Measurements from ENCODE around the gene TFF2.

TFF2 gene

DNA sequence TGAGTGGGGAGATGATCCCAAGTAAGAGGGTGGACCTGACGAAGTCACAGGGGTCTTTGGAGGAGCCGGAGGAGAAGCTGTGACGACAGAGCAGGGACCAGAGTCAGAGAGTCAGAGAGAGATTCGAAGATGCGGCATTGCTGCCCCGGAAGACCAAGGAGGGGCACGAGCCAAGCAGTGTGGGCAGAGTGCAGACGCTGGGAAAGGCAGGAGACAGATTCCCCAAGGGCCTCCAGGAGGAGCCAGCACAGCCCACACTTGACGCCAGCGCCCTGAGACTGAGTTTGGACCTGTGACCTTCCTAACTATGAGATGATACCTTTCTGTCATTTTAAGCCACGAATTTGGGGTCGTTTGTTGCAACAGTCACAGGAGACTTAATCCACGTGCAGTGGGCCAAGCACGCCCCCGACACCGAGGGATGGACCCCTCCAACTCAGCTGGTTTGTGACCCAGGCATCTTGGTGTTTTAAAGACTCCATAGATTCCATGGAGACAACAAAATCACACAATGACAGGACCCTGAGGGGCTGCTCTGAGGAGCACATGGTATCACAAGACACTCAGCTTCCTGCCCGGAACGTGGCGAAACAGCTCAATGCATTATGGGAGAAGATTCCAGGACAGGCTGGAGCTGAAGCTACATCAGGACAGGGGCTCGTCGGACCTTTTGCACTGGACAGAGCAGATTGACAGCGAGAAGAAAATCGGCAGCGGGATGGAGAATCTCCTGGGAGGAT is 26.6 kb upstream of the TFF2 start:
- H3K4me3 ChIP-seq (ENCODE audit: low read length) = no peak overlapping the region
- TF ChIP-seq ZNF274 (IDR thresholded peaks at IDR 0.05; ENCODE audit: low read depth, low read length) = no peak

DNA sequence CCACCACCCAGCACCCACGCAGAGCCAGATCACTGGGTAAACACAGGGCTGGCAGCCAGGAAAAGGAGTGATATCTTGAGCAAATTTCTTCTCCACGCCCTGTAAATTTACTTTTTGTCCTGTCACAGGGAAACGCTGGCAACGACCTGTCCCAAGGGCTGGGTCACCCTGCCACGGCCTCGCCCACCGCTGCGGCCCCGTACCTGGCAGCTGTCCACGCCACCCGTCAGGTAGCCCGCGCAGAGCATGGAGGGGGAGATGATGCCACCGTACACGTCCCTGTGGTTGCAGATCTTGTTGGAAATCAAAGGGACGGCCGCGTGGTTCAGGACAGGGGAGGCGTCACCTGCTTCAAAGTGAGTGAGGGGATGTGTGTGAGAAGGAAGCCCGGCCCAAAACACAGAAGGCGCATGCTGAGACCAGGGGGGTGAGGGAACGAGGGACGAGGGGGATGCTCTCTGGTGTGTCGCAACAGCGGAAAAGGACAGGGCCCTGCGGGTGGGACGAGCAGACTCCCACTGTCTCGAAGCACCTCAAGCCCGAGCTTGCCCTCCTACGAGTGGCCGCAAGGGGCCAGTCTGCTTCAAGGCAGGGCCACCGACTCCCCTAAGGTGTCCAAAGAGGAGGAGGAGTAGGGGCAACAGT is 25.7 kb upstream of the TFF2 start:
- TF ChIP-seq ZNF274 (IDR thresholded peaks at IDR 0.05; ENCODE audit: low read depth, low read length) = no peak
- no peak overlapping the region for H3K4me3 ChIP-seq (ENCODE audit: low read length)

DNA sequence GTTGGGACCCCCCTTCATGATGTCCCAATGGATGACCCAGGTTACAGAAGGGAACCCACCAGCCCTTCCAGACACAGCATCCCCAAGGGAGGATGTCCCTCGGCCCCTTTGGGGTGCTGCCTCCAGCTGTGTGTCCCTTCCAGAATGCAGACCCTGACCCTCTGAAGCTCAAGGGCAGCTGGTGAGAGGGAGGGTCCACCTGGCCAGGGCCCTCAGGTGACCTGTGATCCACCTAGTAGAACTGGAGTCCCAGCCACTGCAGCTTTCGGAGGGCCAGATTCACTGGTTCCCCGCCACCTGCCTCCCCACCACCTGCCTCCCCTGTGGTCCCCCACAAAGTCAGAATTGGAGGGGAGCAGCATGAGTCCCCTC is 25.2 kb upstream of the TFF2 start:
- H3K4me3 ChIP-seq (ENCODE audit: low read length) = no peak overlapping the region
- TF ChIP-seq ZNF274 (IDR thresholded peaks at IDR 0.05; ENCODE audit: low read depth, low read length) = no peak

DNA sequence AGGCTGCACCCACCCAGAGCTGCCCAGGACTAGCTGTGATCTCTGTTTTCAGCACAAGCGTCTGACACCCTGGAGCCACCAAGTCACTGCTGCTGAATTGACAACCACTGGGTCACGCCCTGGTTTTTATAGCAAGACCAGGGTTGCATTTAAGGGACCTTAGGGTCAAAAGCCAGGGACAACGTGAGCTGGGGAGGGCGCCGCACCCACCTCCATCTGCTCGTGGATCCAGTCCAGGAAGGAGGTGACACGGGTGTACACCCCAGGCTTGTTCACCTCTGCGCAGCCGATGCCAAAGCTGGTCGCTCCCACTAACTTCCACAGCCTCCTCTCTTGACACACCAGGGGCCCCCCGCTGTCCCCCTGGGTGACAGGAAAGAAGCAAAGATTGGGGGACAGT is 24.7 kb upstream of the TFF2 start:
- TF ChIP-seq ZNF274 (IDR thresholded peaks at IDR 0.05; ENCODE audit: low read depth, low read length) = no peak
- H3K4me3 ChIP-seq (ENCODE audit: low read length) = no peak overlapping the region

DNA sequence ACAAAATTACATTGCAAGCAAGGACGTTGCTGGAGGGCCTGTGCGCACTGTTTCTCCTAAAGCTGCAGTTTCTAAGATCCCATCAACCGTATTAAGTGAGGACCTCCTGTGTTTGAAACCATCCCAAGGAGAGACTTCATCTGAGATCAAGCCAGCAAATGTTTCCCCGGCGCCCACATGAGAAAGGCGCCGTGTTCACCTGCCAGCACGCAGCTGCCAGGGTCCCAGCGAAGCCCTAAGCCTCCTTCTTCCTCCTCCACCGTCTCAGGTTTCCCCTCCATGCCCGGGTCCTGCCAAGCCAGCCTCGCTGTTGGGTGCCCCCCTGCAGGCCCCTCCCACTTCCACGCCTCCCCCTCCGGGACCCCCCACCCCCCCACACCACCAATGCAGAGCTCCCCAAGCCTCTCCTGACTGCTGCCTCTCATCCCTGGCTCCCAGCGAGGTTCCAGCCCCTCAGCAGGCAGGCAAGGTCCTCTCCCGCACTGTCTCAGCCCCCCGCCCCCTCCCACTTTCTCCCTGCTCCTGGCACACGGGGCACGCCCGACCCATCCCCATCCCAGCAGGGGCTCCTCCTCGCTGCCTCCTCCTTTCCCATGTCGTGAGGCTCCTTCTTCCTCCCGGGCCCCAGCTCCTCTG is 24.2 kb upstream of the TFF2 start:
- H3K4me3 ChIP-seq (ENCODE audit: low read length) = no peak overlapping the region
- TF ChIP-seq ZNF274 (IDR thresholded peaks at IDR 0.05; ENCODE audit: low read depth, low read length) = no peak

DNA sequence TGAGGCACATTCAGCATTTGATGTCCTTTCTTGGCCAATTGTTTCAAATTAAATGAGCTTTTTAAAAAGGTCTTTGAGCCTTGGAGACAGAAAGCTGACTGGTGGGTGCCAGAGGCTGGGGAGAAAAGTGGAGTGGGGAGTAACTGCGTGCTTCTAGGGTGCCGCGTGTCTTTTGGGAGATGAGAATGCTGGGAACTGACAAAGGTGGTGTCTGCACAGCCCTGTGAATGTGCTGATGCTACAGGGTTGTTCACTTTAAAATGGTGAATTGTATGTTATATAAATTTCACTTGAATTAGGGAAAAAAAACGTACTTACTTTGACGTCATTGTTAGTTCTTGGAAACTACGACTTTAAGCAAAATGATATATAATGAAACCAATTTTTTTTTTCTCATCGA is 23.7 kb upstream of the TFF2 start:
- H3K4me3 ChIP-seq (ENCODE audit: low read length) = no peak overlapping the region

DNA sequence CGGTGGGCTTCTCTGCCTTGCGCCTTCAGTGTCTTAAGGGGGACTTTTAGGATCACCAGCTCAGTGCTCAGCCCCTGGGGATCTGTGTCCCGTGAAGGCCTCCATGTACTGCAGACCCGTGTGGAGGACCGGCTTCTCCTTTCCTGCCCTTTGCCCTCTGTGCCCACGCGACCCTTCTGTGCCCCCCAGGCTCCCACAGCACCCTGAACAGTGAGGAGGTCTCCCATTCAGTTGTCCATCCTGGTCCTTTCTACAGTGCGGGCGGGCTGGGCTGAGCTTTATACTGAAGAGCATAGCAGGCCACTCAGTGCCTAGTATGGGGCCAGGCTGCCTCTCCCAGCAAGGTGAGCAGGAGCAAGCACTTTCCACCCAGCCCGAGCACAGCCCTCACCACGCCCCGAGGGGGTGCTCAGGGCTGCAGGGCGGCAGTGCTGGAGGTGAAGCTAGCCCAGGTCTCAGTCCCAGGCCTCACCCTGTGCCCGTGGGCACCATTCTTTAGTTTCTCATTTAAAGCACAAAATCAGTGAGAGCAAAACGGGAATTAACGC is 23.2 kb upstream of the TFF2 start:
- TF ChIP-seq ZNF274 (IDR thresholded peaks at IDR 0.05; ENCODE audit: low read depth, low read length) = no peak
- no peak overlapping the region for H3K4me3 ChIP-seq (ENCODE audit: low read length)

More for the DNA sequence above, 23.7 kb upstream of the TFF2 start:
- no peak for TF ChIP-seq ZNF274 (IDR thresholded peaks at IDR 0.05; ENCODE audit: low read depth, low read length)

DNA sequence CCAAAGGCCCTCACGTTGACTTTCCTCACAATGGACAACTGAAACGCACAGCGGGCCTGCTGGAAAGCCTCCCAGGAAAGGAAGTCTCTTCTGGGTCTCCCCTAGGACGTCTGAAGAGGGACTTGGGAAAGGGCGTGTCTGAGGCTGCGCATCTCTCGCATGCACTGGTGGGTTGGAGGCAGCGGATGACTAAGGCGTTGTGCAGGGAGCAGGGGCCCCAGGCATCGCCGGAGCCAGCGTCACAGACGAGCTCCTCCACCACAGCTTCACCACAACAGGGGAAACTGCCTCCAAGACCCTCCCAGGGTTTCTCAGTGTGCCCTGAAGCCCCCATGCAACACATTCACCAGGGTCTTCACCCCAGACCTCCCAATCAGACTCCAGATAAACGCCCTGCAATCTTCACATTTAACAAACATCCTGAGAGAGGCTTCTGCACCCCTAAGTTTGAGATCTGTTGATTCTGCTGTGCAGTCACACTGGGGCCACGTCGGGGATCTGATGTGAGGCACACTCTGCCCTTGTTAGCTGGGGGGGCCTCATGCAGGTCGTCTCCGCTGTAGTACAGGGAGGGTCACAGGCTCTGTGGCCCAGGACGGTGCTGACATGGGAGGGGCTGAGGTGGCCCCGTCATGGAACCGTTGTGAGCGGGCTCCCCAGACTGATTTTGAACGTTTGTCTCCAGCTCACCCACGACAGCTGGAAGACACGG is 22.6 kb upstream of the TFF2 start:
- TF ChIP-seq ZNF274 (IDR thresholded peaks at IDR 0.05; ENCODE audit: low read depth, low read length) = no peak
- no peak overlapping the region for H3K4me3 ChIP-seq (ENCODE audit: low read length)

DNA sequence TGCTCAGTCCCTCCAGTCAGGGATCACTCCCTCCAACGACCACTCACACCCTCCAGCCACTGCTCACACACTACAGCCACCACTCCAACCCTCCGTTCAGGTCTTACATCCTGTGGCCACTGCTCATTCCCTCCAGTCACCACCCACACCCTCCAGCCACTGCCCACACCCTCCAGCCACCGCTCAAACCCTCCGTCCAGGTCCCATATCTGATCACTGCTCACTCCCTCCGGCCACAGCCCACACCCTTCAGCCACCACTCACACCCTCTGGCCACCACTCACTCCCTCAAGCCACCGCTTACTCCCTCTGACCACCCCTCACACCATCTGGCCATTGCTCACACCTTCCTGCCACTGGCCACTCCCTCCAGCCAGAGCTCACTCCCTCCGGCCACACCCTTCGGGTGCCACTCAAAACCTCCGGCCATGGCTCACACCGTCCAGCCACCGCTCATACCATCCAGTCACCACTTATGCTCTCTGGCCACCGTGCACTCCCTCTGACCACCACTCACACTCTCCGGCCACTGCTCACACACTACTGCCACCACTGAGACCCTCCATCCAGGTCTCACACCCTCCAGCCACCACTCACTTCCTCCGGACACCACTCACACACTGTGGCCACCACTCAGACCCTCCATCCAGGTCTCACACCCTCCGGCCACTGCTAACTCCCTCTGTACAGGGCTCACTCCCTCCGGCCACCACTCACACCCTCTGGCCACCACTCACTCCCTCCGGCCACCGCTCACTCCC is 20.3 kb upstream of the TFF2 start:
- no peak overlapping the region for H3K4me3 ChIP-seq (ENCODE audit: low read length)
- TF ChIP-seq ZNF274 (IDR thresholded peaks at IDR 0.05; ENCODE audit: low read depth, low read length) = no peak

DNA sequence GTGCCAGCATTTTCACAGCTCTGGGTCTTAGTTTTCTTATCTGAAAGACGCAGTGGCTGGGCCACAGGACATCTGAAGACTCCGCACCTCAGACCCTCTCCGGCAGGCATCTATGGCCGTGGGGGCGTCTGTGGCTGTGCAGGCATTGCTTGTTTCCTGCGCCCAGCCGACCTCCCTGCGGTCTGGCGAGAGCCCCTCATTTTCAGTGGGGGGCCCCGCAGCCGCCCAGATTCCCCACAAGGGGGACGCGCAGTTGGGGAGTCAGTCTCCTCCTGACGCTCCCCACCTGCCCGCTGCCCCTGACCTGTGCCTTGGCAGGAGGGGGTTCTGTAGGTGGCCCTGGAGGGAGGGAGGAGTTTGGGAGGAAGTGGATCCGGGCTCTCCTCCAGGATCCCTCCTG is 19.0 kb upstream of the TFF2 start:
- no peak for TF ChIP-seq ZNF274 (IDR thresholded peaks at IDR 0.05; ENCODE audit: low read depth, low read length)
- no peak overlapping the region for H3K4me3 ChIP-seq (ENCODE audit: low read length)

DNA sequence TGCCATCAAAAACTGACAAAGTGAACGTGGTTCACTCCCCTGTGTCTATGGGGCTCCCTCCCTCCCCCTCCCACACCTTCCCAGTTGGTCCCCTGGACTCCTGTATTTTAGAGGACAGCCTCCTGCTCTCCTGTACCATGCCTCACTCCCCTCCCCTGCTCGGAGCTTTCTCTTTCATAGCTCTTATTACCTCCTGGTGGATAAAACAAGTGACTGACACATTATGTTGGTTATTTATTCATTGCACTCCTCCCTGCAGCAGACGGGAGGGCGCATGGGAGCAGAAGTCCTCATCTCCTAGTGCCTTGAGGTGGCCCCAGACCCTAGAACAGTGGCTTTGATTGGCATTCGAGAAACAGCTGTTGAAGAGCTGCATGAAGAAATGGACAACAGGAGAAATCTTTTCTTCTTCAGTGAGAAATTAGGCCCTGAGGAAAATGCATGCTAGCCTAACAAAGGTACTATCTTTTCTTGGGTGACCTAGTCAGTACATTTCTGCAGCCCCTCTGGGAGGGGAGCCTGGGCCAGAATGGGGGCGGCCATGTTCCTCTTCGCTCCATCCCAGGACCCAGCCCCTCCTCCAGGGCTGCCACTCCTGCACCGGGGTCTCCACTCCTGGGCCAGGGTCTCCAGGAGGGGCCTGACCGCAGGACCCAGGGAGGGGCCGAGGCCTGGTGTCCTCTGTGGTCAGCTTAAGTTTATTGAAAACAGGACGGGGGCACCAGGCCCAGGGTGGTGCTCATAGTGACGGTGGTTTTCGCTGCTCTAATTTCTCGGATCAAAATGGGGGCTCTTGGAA is 16.8 kb upstream of the TFF2 start:
- no peak for TF ChIP-seq ZNF274 (IDR thresholded peaks at IDR 0.05; ENCODE audit: low read depth, low read length)
- H3K4me3 ChIP-seq (ENCODE audit: low read length) = no peak overlapping the region

DNA sequence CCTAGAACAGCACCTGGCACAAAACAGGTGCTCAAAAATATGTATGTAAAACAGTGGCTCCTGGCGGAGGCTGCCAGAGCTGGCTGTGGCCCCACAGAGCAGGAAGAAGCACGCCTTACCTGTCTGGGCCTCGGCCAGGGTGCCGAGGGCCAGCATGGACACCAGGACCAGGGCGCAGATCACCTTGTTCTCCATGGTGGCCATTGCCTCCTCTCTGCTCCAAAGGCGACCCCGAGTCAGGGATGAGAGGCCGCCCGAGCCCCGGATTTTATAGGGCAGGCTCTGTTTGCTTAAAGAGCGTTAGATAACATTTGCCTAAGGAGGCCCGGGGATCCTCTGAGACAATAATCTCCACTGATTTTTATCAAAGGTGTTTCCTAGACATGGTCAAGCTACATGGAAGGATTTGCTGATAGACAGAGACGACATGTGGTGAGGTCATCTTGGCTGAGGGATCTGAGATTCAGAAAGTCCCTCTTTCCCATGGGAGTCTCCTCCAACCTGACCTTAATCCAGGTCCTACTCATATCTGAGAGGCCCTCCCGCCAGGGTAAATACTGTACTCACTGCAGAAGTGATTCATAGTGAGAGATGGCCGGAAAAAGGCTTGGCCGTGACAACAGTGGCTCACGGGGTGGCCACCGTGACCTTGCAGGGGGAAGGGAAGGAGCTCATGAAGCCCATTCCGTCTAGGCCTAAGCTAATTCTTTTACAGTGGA is 15.7 kb upstream of the TFF2 start, which contains the start of gene TFF1:
Gene TFF1, minus strand, starts transcription at position 244 of the 719 bp plus-strand sequence. Its CDS starts 40 bp downstream, at position 204.
- no peak within 1 kb of the TSS for H3K4me3 ChIP-seq (ENCODE audit: low read length)
- TF ChIP-seq ZNF274 (IDR thresholded peaks at IDR 0.05; ENCODE audit: low read depth, low read length) = no peak
